Measurements from ENCODE around the gene EPC1.

The EPC1 gene

DNA sequence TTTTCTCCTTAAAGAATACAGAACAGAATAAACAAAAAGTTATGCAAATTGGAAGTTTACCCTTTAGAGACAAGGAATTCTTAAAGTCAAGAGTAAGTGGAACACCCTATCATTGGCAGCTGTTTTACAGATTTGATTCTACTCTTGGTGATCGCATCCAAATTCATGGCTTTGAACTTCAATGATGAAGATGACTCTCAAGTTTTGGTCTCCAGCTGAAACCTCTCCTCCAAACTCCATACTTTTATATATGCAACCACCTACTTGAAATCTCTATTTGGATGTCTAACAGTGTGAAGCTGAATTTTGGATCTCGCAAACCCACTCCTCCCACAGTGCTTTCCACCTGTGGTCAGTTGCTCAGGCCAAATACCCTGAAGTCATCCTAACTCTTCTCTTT lies 80.4 kb downstream of the EPC1 start:
- Histone ChIP-seq H2AFZ (ENCODE audit: low read length) (no peak overlapping the region), H3K4me1 (ENCODE audit: insufficient read depth, low read length, severe bottlenecking) (no peaks in the 10 kb centered on the region), H3K4me3 (ENCODE audit: low read depth, low read length, poor library complexity, severe bottlenecking) (no peak overlapping the region), H3K36me3 (ENCODE audit: insufficient read depth, low read length) (peaks cover 50% of the 10 kb centered on the region), H3K9me3 (ENCODE audit: low read length) (no peaks in the 10 kb centered on the region), H3K4me2 (ENCODE audit: low read length) (no peak overlapping the region), H3F3A (ENCODE audit: insufficient read depth, low read length) (no peaks in the 10 kb centered on the region), H3K9me2 (ENCODE audit: low read depth, low read length) (no peaks in the 10 kb centered on the region), H3K27ac (ENCODE audit: low read depth, low read length, poor library complexity, severe bottlenecking) (no peak overlapping the region), H4K20me1 (ENCODE audit: insufficient read depth, low read length) (no peaks in the 10 kb centered on the region), H3K27me3 (ENCODE audit: insufficient read depth, low read length) (no peaks in the 10 kb centered on the region), H3K9ac (ENCODE audit: low read length) (no peak overlapping the region), H3K79me2 (ENCODE audit: insufficient read depth, low read length) (no peaks in the 10 kb centered on the region)
- TF ChIP-seq EZH2 (IDR thresholded peaks at IDR 0.05; ENCODE audit: borderline replicate concordance, low read length) (no peak), CTCF (IDR thresholded peaks at IDR 0.05; ENCODE audit: low read length) (no peak)

- H3K27me3 ChIP-seq (ENCODE audit: insufficient read depth, low read length) = no peaks in the 10 kb centered on the region
- H2AFZ ChIP-seq (ENCODE audit: low read length) = no peak overlapping the region
- TF ChIP-seq EZH2 (IDR thresholded peaks at IDR 0.05; ENCODE audit: borderline replicate concordance, low read length) (no peak), CTCF (IDR thresholded peaks at IDR 0.05; ENCODE audit: low read length) (no peak)
- H3K9me2 ChIP-seq (ENCODE audit: low read depth, low read length) = no peaks in the 10 kb centered on the region
- H3K36me3 ChIP-seq (ENCODE audit: insufficient read depth, low read length) = peaks cover 42% of the 10 kb centered on the region
- no peaks in the 10 kb centered on the region for H4K20me1 ChIP-seq (ENCODE audit: insufficient read depth, low read length)
- no peaks in the 10 kb centered on the region for H3K9me3 ChIP-seq (ENCODE audit: low read length)
- no peaks in the 10 kb centered on the region for H3K4me1 ChIP-seq (ENCODE audit: insufficient read depth, low read length, severe bottlenecking)
- H3K4me2 ChIP-seq (ENCODE audit: low read length) = no peak overlapping the region
- no peaks in the 10 kb centered on the region for H3K79me2 ChIP-seq (ENCODE audit: insufficient read depth, low read length)
- no peak overlapping the region for H3K4me3 ChIP-seq (ENCODE audit: low read depth, low read length, poor library complexity, severe bottlenecking)
- no peak overlapping the region for H3K9ac ChIP-seq (ENCODE audit: low read length)
- H3K27ac ChIP-seq (ENCODE audit: low read depth, low read length, poor library complexity, severe bottlenecking) = no peak overlapping the region
- H3F3A ChIP-seq (ENCODE audit: insufficient read depth, low read length) = no peaks in the 10 kb centered on the region
Measured at GRCh38 chr10:32265756-32266155, 81.2 kb downstream of the EPC1 start.

DNA sequence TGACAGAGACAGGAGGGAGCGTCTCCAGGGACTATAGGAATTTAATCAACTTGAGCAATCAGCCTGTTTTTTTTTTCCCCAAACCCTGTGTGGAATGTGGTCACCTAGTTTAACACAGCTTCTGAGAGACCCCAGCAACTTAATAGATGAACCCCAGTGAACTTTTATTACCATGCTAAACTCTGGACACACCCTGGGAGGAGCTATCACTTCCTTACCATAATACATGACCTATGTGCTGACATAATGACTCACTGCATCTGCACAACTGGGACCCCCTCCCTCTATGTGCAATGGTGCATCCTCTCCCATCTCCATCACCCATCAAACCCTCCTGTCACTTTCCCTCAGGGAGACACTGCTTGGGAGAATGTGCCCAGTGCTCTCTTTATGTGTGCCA lies 83.7 kb downstream of the EPC1 start:
- Histone ChIP-seq H3K4me3 (ENCODE audit: low read depth, low read length, poor library complexity, severe bottlenecking) (no peak overlapping the region), H3K36me3 (ENCODE audit: insufficient read depth, low read length) (peaks cover 18% of the 10 kb centered on the region), H3K27me3 (ENCODE audit: insufficient read depth, low read length) (no peaks in the 10 kb centered on the region), H3F3A (ENCODE audit: insufficient read depth, low read length) (no peaks in the 10 kb centered on the region), H2AFZ (ENCODE audit: low read length) (no peak overlapping the region), H3K9me2 (ENCODE audit: low read depth, low read length) (no peaks in the 10 kb centered on the region), H3K9ac (ENCODE audit: low read length) (no peak overlapping the region), H3K4me1 (ENCODE audit: insufficient read depth, low read length, severe bottlenecking) (no peaks in the 10 kb centered on the region), H3K27ac (ENCODE audit: low read depth, low read length, poor library complexity, severe bottlenecking) (no peak overlapping the region), H3K9me3 (ENCODE audit: low read length) (no peaks in the 10 kb centered on the region), H4K20me1 (ENCODE audit: insufficient read depth, low read length) (no peaks in the 10 kb centered on the region), H3K79me2 (ENCODE audit: insufficient read depth, low read length) (no peaks in the 10 kb centered on the region), H3K4me2 (ENCODE audit: low read length) (no peak overlapping the region)
- TF ChIP-seq CTCF (IDR thresholded peaks at IDR 0.05; ENCODE audit: low read length) = no peak
- no peak for TF ChIP-seq EZH2 (IDR thresholded peaks at IDR 0.05; ENCODE audit: borderline replicate concordance, low read length)
